H1 (cell line): ENCODE data around the gene OXER1. TPM values are rescaled to one million over a fixed set of nuclear protein-coding genes. Genes with fewer than 3 reads are reported as not detected.

Experiments used
- ATF2 ChIP-seq: IDR thresholded peaks from 2 replicates; pipeline ENCODE4 v1.6.1; 2012; ENCODE audit warnings: low read length, inconsistent platforms
- BACH1 ChIP-seq: IDR thresholded peaks from 2 replicates; pipeline ENCODE4 v1.6.1; 2012; ENCODE audit warnings: low read length, improper control_type of control experiment
- CHD2 ChIP-seq: IDR thresholded peaks from 2 replicates; pipeline ENCODE4 v1.6.1; 2012; ENCODE audit warnings: low read length, improper control_type of control experiment
- GTF2F1 ChIP-seq: IDR thresholded peaks from 2 replicates; pipeline ENCODE4 v1.6.1; 2012; ENCODE audit warnings: low read depth, low read length, improper control_type of control experiment, borderline replicate concordance
- JUN ChIP-seq: IDR thresholded peaks from 2 replicates; pipeline ENCODE4 v1.6.1; 2011; ENCODE audit warnings: low read depth, mild to moderate bottlenecking, improper control_type of control experiment, low read length
- TCF12 ChIP-seq: IDR thresholded peaks from 2 replicates; pipeline ENCODE4 v1.6.1; 2011; ENCODE audit warnings: low read depth, mild to moderate bottlenecking, low read length
- polyA plus RNA-seq, 7 experiments: library from polyadenylated mRNA; depleted of rRNA in 3 of 7; stranded (reverse) in 5 of 7; unstranded in 2 of 7; fragments of >200 nt in 5 of 7; fragments of 200-250 nt in 2 of 7; gene quantifications; 1 replicate in 5 of 7; 2 replicates in 1 of 7; 4 replicates in 1 of 7; pipeline versions ENCODE4 v1.2.1 to v1.2.3, GENCODE V29; 2011 to 2013; ENCODE audit warnings: missing spikeins in 2 of 7, mixed read lengths in 2 of 7
- total RNA-seq: library from RNA; stranded (reverse); fragmentation: NEBNext Ultra II Directional; extraction: Animal tissue kit (Norgen Biotek cat#: 25700); gene quantifications from 2 replicates; pipeline ENCODE4 v1.2.1, GENCODE V29; 2021

OXER1 gene
- total and polyA plus RNA-seq, 2 of the 8 experiments (the other 6 are each of a cell fraction or from before 2014, with no cell fraction given): 1.2 to 2.9 TPM

- no peak for TF ChIP-seq TCF12
- TF ChIP-seq CHD2: no peak
- TF ChIP-seq ATF2: no peak
- no peak for TF ChIP-seq GTF2F1
- no peak for TF ChIP-seq BACH1
- TF ChIP-seq JUN: no peak
- TF ChIP-seq, all 59 proteins: peak for 0
Measured at GRCh38 chr2:42791606-42792005, 27.7 kb upstream of the OXER1 start (continued).
